Inferior parietal cortex (tissue), 1 donor: ENCODE data around the gene HDC.

Experiments used
- DNase-seq: peaks from one replicate; pipeline ENCODE4 v3.0.0-alpha.2; 2016; ENCODE audit errors: extremely low spot score

The HDC gene

GRCh38 chr15:50265620-50266019, at the start of gene HDC:
Gene HDC (minus strand): TSS chr15:50265726. CDS start chr15:50265623, 103 bp downstream.
- DNase-seq, result no peak

- DNase-seq, result no peak
These were observed 47.1 kb upstream of the HDC start for GRCh38 chr15:50312636-50313035.

- no peak for DNase-seq
These were observed 42.3 kb upstream of the HDC start for GRCh38 chr15:50307799-50308198.

GRCh38 chr15:50304836-50305235, 39.3 kb upstream of the HDC start:
- DNase-seq, result no peak

- DNase-seq, result no peak
These were observed 37.1 kb upstream of the HDC start for GRCh38 chr15:50302581-50302980.

- no peak for DNase-seq
These were observed 32.8 kb upstream of the HDC start for GRCh38 chr15:50298340-50298739.

- no peak for DNase-seq
These were observed 30.4 kb upstream of the HDC start for GRCh38 chr15:50295966-50296365.

GRCh38 chr15:50289749-50290148, 24.2 kb upstream of the HDC start:
- DNase-seq, result no peak

GRCh38 chr15:50287324-50288116, 22.0 kb upstream of the HDC start:
- DNase-seq, result no peak

- DNase-seq, result no peak
These were observed 15.9 kb upstream of the HDC start for GRCh38 chr15:50281427-50281826.

GRCh38 chr15:50280271-50280670, 14.7 kb upstream of the HDC start:
- DNase-seq, result no peak

GRCh38 chr15:50278496-50278895, 13.0 kb upstream of the HDC start:
- no peak for DNase-seq

GRCh38 chr15:50277370-50277769, 11.8 kb upstream of the HDC start:
- no peak for DNase-seq

GRCh38 chr15:50275908-50276307, 10.4 kb upstream of the HDC start:
- no peak for DNase-seq

GRCh38 chr15:50275091-50275490, 9.6 kb upstream of the HDC start:
- no peak for DNase-seq

GRCh38 chr15:50267577-50267976, 2.1 kb upstream of the HDC start:
- DNase-seq, result no peak

- no peak for DNase-seq
These were observed 3.0 kb downstream of the HDC start for GRCh38 chr15:50262533-50262932.

GRCh38 chr15:50261981-50262380, 3.5 kb downstream of the HDC start:
- no peak for DNase-seq

- DNase-seq, result peak; percentile 7
These were observed 4.5 kb downstream of the HDC start for GRCh38 chr15:50260969-50261496.

GRCh38 chr15:50259276-50259675, 6.2 kb downstream of the HDC start:
- no peak for DNase-seq

- DNase-seq, result no peak
These were observed 7.6 kb downstream of the HDC start for GRCh38 chr15:50257924-50258323.

GRCh38 chr15:50257332-50257731, 8.2 kb downstream of the HDC start:
- no peak for DNase-seq

- no peak for DNase-seq
These were observed 9.1 kb downstream of the HDC start for GRCh38 chr15:50256188-50257041.
